Neural cell (in vitro differentiated cells): ENCODE measurements around the gene CFAP20DC. TPM values are rescaled to one million over a fixed set of nuclear protein-coding genes. Genes with fewer than 3 reads are reported as not detected.

Experiments
- H2AFZ ChIP-seq: fragments of 200-600, 300-800 bp; sonication (generic), shearing (Covaris generic); 2 replicates; pipeline ENCODE4 v1.6.0; 2014; ENCODE audit warnings: low read depth, mild to moderate bottlenecking, antibody characterized with exemption, low read length, moderate library complexity
- H3F3A ChIP-seq: fragments of 200-600 bp; shearing (Covaris generic); 2 replicates; pipeline ENCODE4 v1.6.1; 2016; ENCODE audit warnings: mild to moderate bottlenecking, moderate library complexity, mixed read lengths, antibody characterized with exemption, low read length; ENCODE audit not compliant: insufficient read depth, poor library complexity, severe bottlenecking
- H3K27ac ChIP-seq: fragments of 200-600, 300-800 bp; sonication (generic), shearing (Covaris generic); 2 replicates; pipeline ENCODE4 v1.5.1; 2014; ENCODE audit warnings: mild to moderate bottlenecking, low read length, moderate library complexity
- H3K27me3 ChIP-seq: fragments of 300-800, 200-600 bp; sonication (generic), shearing (Covaris generic); 2 replicates; pipeline ENCODE4 v1.6.0; 2014; ENCODE audit warnings: mild to moderate bottlenecking, low read depth, low read length, moderate library complexity; ENCODE audit not compliant: insufficient read depth
- H3K36me3 ChIP-seq: fragments of 300-800, 200-600 bp; sonication (generic), shearing (Covaris generic); 2 replicates; pipeline ENCODE4 v1.5.1; 2014; ENCODE audit warnings: mild to moderate bottlenecking, antibody characterized with exemption, low read length, moderate library complexity; ENCODE audit not compliant: insufficient read depth
- H3K4me2 ChIP-seq: fragments of 300-800, 200-600 bp; sonication (generic), shearing (Covaris generic); 2 replicates; pipeline ENCODE4 v1.6.0; 2014; ENCODE audit warnings: mild to moderate bottlenecking, low read length
- H3K4me3 ChIP-seq: fragments of 300-800, 200-600 bp; sonication (generic), shearing (Covaris generic); 2 replicates; pipeline ENCODE4 v1.5.1; 2014; ENCODE audit warnings: mild to moderate bottlenecking, low read length, moderate library complexity
- H3K79me2 ChIP-seq: fragments of 200-600 bp; shearing (Covaris generic); replicated peaks from 2 replicates; pipeline ENCODE4 v1.6.0; 2014; ENCODE audit warnings: mild to moderate bottlenecking, low read length, moderate library complexity; ENCODE audit not compliant: insufficient read depth
- H3K9ac ChIP-seq: fragments of 300-800, 200-600 bp; sonication (generic), shearing (Covaris generic); 2 replicates; pipeline ENCODE4 v1.6.1; 2016; ENCODE audit warnings: mild to moderate bottlenecking, low read length, mixed read lengths
- H3K9me2 ChIP-seq: fragments of 200-600 bp; shearing (Covaris generic); 2 replicates; pipeline ENCODE4 v1.6.1; 2016; ENCODE audit warnings: mild to moderate bottlenecking, low read length, mixed read lengths; ENCODE audit not compliant: insufficient read depth
- H3K9me3 ChIP-seq: fragments of 200-600, 300-800 bp; sonication (generic), shearing (Covaris generic); 2 replicates; pipeline ENCODE4 v1.6.1; 2016; ENCODE audit warnings: mild to moderate bottlenecking, mixed run types, low read length, moderate library complexity, mixed read lengths
- H4K20me1 ChIP-seq: fragments of 200-600 bp; shearing (Covaris generic); 2 replicates; pipeline ENCODE4 v1.6.1; 2016; ENCODE audit warnings: mild to moderate bottlenecking, mixed run types; ENCODE audit not compliant: insufficient read depth
- CTCF ChIP-seq: fragments of 450-650 bp; IDR thresholded peaks from 2 replicates; pipeline ENCODE4 v1.5.1; 2014; ENCODE audit warnings: antibody characterized with exemption, mild to moderate bottlenecking, moderate library complexity; ENCODE audit not compliant: poor library complexity, severe bottlenecking
- EP300 ChIP-seq: fragments of 450-650 bp; conservative IDR thresholded peaks from 2 replicates; pipeline ENCODE4 v1.6.1; 2014; ENCODE audit warnings: antibody characterized with exemption, mild to moderate bottlenecking, moderate library complexity; ENCODE audit not compliant: poor library complexity, severe bottlenecking
- EZH2 ChIP-seq: fragments of 200-600, 300-800 bp; shearing (Covaris generic), sonication (generic); IDR thresholded peaks from 2 replicates; pipeline ENCODE4 v1.6.1; 2014; ENCODE audit warnings: antibody characterized with exemption, low read length, borderline replicate concordance, mild to moderate bottlenecking; ENCODE audit not compliant: insufficient read depth, poor library complexity, severe bottlenecking
- MXI1 ChIP-seq: fragments of 450-650 bp; conservative IDR thresholded peaks from 2 replicates; pipeline ENCODE4 v1.6.1; 2014; ENCODE audit warnings: antibody characterized with exemption, mild to moderate bottlenecking; ENCODE audit not compliant: poor library complexity, severe bottlenecking
- POLR2AphosphoS5 ChIP-seq: IDR thresholded peaks from 2 replicates; pipeline ENCODE4 v1.6.1; 2012
- RAD21 ChIP-seq: fragments of 450-650 bp; conservative IDR thresholded peaks from 2 replicates; pipeline ENCODE4 v1.6.1; 2014; ENCODE audit warnings: antibody characterized with exemption, mild to moderate bottlenecking, moderate library complexity
- REST ChIP-seq: IDR thresholded peaks from 2 replicates; pipeline ENCODE4 v1.6.1; 2012; ENCODE audit warnings: borderline replicate concordance
- SMC3 ChIP-seq: fragments of 450-650 bp; conservative IDR thresholded peaks from 2 replicates; pipeline ENCODE4 v1.6.1; 2014; ENCODE audit warnings: antibody characterized with exemption, mild to moderate bottlenecking, moderate library complexity; ENCODE audit not compliant: poor library complexity
- TAF1 ChIP-seq: IDR thresholded peaks from 2 replicates; pipeline ENCODE4 v1.6.1; 2012; ENCODE audit warnings: low read depth
- polyA plus RNA-seq: library from polyadenylated mRNA; depleted of rRNA; stranded (reverse); fragments of >200 nt; gene quantifications from 2 replicates; pipeline ENCODE4 v1.2.3, GENCODE V29; 2014

Gene CFAP20DC
- polyA plus RNA-seq, 1 donor from 2014 or later, result not detected

GRCh38 chr3:58693940-58694850 is 355.6 kb downstream of the CFAP20DC start:
- H3K9ac ChIP-seq, result no peak overlapping the region
- no peaks in the 10 kb centered on the region for H3K79me2 ChIP-seq
- no peak overlapping the region for H3K27ac ChIP-seq
- peaks cover 2% of the 10 kb centered on the region for H3K9me3 ChIP-seq
- H4K20me1 ChIP-seq, result no peaks in the 10 kb centered on the region
- no peak for TF ChIP-seq EP300
- no peak for TF ChIP-seq TAF1
- no peak for TF ChIP-seq RAD21
- TF ChIP-seq CTCF, result no peak
- no peak for TF ChIP-seq EZH2
- TF ChIP-seq MXI1, result no peak
- TF ChIP-seq REST, result no peak
- no peak for TF ChIP-seq SMC3
- TF ChIP-seq POLR2AphosphoS5, result no peak
- H3K36me3 ChIP-seq, result no peaks in the 10 kb centered on the region
- H3K9me2 ChIP-seq, result no peaks in the 10 kb centered on the region
- H2AFZ ChIP-seq, result no peak overlapping the region
- H3F3A ChIP-seq, result no peaks in the 10 kb centered on the region
- H3K4me2 ChIP-seq, result no peak overlapping the region
- no peaks in the 10 kb centered on the region for H3K27me3 ChIP-seq
- H3K4me3 ChIP-seq, result no peak overlapping the region

GRCh38 chr3:58692484-58692883 is 357.3 kb downstream of the CFAP20DC start:
- H3K27ac ChIP-seq, result no peak overlapping the region
- no peak overlapping the region for H3K9ac ChIP-seq
- H3F3A ChIP-seq, result no peaks in the 10 kb centered on the region
- H3K4me3 ChIP-seq, result no peak overlapping the region
- H3K36me3 ChIP-seq, result no peaks in the 10 kb centered on the region
- no peaks in the 10 kb centered on the region for H4K20me1 ChIP-seq
- H3K79me2 ChIP-seq, result no peaks in the 10 kb centered on the region
- H2AFZ ChIP-seq, result no peak overlapping the region
- H3K9me2 ChIP-seq, result no peaks in the 10 kb centered on the region
- peaks cover 2% of the 10 kb centered on the region for H3K9me3 ChIP-seq
- H3K27me3 ChIP-seq, result no peaks in the 10 kb centered on the region
- TF ChIP-seq TAF1 (no peak), POLR2AphosphoS5 (no peak), EZH2 (no peak)
- H3K4me2 ChIP-seq, result no peak overlapping the region
